ENCODE results near the gene GNB5.

GNB5 gene

GRCh38 chr15:52193791-52194190 lies 2.6 kb upstream of the GNB5 start:
- H3K4me3 ChIP-seq (ENCODE audit: low read length), result no peak overlapping the region
- no peak for DNase-seq (ENCODE audit: low read depth)
- TF ChIP-seq CTCF (IDR thresholded peaks at IDR 0.05; ENCODE audit: insufficient read depth, low read depth, low read length, missing control alignments), result no peak

- no peak for TF ChIP-seq CTCF (IDR thresholded peaks at IDR 0.05; ENCODE audit: insufficient read depth, low read depth, low read length, missing control alignments)
- H3K4me3 ChIP-seq (ENCODE audit: low read length), result no peak overlapping the region
- DNase-seq (ENCODE audit: low read depth), result no peak
Observed at GRCh38 chr15:52193321-52193720, 2.1 kb upstream of the GNB5 start.

DNA sequence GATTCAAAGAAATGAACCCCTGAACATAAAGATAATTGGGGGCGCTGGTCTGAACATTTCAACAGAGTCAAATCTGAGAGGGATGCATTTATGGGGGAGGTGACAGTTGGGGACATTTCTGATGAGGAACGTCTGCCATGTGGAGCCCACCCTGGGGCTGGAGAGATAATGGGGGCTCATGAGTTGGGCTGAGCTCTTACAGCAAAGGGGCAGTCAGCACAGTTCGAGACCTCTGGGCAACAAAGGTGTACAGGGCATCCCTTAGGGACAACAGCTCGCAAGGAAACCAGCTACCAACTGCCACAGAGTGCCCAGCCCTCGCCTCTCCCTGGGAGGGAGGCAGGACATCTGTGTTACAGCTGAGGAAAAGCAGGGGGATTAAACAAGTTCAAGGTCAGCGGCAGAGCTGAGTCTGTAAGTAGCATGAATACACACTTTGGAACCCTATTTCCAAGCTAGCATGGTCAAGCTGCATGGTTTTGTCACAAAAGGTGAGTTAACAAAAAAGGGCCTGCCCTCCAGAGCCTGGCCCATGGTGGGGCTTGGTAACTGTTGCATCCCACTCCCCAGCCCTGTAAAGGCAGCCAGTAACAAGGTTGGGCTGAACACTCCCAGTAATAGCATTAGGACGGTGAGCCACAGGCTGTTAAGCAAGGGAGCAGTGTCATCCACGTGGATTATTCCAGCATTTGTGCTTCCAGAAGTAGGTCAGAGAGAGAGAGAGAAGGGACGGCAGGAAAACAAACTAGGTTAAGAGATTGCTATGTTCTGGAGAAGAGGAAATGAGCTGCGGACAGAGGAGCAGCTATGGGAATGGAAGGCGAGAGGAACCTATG lies 4.3 kb downstream of the GNB5 start:
- no peak overlapping the region for H3K4me3 ChIP-seq (ENCODE audit: low read length)
- TF ChIP-seq CTCF (IDR thresholded peaks at IDR 0.05; ENCODE audit: insufficient read depth, low read depth, low read length, missing control alignments), result no peak
- DNase-seq (ENCODE audit: low read depth), result no peak

GRCh38 chr15:52185151-52185561 lies 6.0 kb downstream of the GNB5 start:
- no peak for TF ChIP-seq CTCF (IDR thresholded peaks at IDR 0.05; ENCODE audit: insufficient read depth, low read depth, low read length, missing control alignments)
- no peak overlapping the region for H3K4me3 ChIP-seq (ENCODE audit: low read length)
- no peak for DNase-seq (ENCODE audit: low read depth)

DNA sequence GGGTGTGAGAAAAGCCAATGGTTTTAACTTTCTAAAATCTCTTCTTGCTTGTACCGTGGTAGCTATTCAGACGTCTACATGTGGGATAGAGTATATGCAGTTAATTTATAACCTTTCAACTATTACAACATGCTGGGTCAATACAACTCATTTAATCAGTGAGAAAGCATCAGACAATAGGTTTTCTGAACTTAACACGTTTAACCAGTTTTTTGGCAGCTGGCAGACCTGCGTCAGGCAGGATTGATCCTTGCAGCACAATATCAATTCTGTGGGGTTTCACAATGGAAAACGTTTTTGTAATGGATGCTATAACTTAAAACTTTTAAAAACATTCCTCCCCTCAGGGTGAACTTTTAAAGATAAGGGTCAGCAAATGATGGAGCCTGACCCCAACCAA lies 6.5 kb downstream of the GNB5 start:
- no peak for TF ChIP-seq CTCF (IDR thresholded peaks at IDR 0.05; ENCODE audit: insufficient read depth, low read depth, low read length, missing control alignments)
- no peak overlapping the region for H3K4me3 ChIP-seq (ENCODE audit: low read length)
- no peak for DNase-seq (ENCODE audit: low read depth)

- DNase-seq (ENCODE audit: low read depth), result peak; percentile 53
- no peak overlapping the region for H3K4me3 ChIP-seq (ENCODE audit: low read length)
- peak; percentile 81 for TF ChIP-seq CTCF (IDR thresholded peaks at IDR 0.05; ENCODE audit: insufficient read depth, low read depth, low read length, missing control alignments)
Observed at GRCh38 chr15:52183562-52184173, 7.5 kb downstream of the GNB5 start.

Measured in epithelial cell of esophagus (primary cell).